ENCODE data around the gene OTUD1.

Gene OTUD1

GRCh38 chr10:23422003-23422411 lies 16.9 kb upstream of the OTUD1 start:
- no peak for DNase-seq

DNA sequence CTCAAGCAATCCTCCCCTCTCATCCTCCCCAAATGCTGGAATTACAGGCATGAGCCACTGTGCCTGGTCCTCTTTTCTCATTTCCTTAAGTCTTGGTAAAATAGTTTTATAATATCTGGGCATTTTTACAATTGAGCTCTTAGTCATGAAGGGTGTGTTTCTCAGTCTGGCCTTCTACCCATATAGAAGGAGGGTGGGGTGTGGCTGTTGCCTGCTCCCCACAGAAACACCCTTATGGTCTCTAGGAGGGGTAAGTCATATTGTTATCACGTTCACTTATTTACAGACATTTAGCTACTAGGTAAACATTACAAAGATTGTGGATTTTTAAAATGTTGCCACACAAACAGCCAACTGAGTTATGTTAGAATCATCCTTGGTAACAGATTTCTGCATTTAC lies 6.7 kb upstream of the OTUD1 start:
- DNase-seq: no peak

DNA sequence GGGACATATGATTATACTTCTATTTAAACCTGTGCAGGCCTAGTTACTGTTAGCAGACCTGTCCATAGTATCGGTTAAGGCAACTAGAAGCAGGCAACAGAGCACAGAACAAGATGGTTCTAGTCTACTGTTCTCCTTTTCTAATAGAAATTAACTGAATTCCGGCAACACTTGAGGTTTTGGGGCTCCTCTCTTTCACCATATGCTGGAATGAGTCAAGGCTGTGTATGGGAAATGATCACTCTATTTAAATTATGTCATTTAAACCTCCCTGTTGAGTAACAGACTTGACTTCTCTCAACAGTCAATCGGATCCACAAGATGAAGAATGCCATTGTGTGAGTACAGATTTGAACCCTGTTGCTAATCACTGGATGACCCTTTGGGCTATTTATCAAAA lies 6.2 kb upstream of the OTUD1 start:
- no peak for DNase-seq

DNA sequence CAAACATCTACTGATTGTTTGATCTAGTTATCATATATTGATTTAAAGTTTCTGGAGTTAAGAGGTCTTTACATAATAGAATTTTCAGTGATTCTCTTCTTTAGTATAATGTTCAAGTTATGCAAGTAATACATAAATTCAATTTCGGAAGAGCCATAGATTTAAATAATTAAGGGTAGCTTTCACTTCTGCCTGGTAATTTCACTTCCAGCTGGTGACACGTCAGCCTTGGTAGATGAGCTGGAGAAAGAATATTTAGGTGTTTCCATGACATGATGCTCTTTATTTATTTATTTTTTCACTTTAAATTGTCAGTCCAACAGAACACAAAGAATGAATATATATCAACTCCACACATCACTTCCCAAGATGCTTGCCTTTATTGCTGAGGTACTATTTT lies 5.2 kb upstream of the OTUD1 start:
- DNase-seq: no peak

GRCh38 chr10:23435378-23435777 lies 3.5 kb upstream of the OTUD1 start:
- DNase-seq: no peak

DNA sequence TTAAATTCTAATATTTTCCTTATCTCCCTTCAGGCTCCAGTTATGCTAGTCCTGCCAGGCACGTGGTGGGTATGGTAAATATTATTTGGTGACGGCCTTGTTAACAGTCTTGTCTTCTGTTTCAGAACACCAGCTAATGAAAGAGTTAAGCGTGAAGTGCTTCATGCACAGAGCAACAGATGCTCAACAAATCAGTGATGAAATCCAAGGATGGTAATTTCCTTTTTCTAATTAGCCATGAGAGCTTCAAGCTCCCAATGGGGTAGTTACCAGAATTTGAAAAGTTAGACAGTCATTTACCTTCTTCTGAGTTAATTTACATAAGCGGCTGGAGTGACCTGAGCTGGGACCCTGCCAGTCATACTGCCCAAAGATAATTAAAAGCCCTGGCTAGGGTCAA lies 1.9 kb upstream of the OTUD1 start:
- DNase-seq: no peak

GRCh38 chr10:23437963-23438546 lies 820 bp upstream of the OTUD1 start:
- DNase-seq: no peak

- no peak for DNase-seq
Observed at GRCh38 chr10:23439452-23439960, 631 bp downstream of the OTUD1 start.

DNA sequence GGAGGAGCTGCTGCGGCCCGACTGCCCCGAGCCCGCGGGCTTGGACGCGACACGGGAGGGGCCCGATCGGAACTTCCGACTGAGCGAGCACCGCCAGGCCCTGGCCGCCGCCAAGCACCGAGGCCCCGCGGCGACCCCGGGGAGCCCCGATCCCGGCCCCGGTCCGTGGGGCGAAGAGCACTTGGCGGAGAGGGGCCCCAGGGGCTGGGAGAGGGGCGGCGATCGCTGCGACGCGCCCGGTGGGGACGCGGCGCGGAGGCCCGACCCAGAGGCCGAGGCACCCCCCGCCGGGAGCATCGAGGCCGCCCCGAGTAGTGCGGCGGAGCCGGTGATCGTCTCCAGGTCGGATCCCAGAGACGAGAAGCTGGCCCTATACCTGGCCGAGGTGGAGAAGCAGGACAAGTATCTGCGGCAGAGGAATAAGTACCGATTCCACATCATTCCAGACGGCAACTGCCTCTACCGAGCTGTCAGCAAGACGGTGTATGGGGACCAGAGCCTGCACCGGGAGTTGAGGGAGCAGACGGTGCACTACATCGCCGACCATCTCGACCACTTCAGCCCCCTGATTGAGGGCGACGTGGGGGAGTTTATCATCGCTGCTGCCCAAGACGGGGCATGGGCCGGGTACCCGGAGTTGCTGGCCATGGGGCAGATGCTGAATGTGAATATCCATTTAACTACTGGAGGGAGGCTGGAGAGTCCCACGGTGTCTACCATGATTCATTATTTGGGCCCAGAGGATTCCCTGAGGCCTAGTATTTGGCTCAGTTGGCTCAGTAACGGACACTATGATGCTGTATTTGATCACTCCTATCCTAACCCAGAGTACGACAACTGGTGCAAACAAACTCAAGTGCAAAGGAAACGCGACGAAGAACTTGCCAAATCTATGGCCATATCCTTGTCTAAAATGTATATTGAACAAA lies 1.4 kb downstream of the OTUD1 start:
- peak; percentile 63 for DNase-seq

- no peak for DNase-seq
Observed at GRCh38 chr10:23441251-23441650, 2.4 kb downstream of the OTUD1 start.

DNA sequence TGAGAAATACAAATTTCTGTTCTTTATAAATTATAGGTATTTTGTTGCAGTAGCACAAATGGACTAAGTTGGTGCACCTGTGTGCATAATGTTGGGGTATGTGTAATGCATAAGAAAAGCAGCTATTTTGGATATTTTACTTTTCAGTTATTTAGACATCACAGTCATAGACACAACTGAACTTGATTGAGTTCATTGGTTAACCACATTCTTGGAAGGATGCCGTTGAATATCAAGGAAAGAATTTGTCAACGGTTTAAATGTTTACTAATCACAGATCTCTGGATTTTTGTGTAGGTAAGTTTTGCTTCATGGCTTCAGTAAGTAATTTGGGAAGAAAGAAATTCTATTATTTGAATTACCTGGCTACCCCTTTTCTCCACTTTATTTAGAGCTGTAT lies 4.1 kb downstream of the OTUD1 start:
- no peak for DNase-seq

GRCh38 chr10:23445591-23445990 lies 6.7 kb downstream of the OTUD1 start:
- no peak for DNase-seq

DNA sequence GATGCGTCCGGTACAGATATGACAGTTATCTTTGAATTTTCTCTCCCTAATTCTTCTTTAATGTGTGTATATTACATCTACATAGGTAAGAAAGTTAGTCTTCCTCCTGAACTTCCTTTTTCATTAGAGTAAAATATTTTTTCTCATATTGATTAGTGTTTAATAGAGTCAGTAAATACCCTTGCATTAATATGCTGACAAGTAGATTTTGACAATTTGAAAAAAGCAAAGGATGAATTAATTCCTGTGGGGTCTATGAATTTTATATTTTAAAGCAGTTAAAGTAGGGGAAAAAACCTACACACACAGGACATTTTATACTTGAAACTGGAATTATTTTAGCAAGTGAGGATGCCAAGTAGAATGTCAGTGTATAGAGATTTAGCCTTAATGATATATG lies 9.4 kb downstream of the OTUD1 start:
- DNase-seq: no peak

- no peak for DNase-seq
Observed at GRCh38 chr10:23448802-23449570, 10.1 kb downstream of the OTUD1 start.

DNA sequence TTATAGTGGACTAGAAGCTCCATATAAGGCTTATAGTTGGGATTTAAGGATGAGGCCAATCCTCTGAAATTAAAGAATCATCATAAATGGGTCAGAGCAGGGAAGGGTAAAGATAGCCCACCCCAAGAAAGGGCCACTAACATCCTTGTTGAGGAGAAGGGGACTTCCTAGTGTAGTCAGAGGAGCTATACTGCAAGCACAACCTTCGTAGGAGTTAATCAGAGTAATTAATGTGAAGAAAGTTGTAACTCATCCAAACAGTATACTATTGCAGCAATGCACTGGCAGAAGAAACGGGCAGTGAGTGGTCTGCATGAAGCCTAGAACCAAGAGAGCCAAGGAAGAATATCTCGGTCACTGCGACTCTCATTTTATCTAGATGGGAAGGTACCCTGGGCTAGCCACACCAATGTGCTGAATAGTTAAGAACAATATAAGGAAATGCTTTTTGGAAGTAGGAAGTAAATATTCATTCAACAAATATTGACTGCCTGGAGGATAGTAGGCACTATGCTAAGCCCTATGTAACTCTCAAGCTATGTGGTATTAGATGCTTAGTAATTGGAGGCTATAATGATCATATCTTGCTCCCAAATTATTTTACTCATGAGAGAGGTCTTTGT lies 13.3 kb downstream of the OTUD1 start:
- DNase-seq: no peak

DNA sequence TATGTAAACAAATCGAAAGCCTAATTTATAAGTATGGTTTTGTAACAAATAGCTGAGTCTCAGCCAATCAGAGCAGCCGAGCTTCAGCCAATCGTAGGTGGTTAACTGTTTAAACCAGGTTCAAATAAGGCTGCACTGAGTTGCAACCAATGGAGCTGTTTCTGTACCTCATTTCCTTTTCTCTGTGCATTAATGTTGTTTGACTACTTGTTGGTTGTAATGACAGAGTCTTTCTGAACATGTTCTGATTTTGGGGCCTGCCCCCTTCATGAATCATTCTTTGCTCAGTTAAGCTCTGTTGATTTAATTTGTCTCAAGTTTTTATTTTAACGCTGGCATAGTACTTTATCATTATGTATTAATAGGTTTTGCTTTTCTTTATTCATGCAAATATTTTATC lies 14.6 kb downstream of the OTUD1 start:
- no peak for DNase-seq

- no peak for DNase-seq
Observed at GRCh38 chr10:23457632-23458417, 18.9 kb downstream of the OTUD1 start.

DNA sequence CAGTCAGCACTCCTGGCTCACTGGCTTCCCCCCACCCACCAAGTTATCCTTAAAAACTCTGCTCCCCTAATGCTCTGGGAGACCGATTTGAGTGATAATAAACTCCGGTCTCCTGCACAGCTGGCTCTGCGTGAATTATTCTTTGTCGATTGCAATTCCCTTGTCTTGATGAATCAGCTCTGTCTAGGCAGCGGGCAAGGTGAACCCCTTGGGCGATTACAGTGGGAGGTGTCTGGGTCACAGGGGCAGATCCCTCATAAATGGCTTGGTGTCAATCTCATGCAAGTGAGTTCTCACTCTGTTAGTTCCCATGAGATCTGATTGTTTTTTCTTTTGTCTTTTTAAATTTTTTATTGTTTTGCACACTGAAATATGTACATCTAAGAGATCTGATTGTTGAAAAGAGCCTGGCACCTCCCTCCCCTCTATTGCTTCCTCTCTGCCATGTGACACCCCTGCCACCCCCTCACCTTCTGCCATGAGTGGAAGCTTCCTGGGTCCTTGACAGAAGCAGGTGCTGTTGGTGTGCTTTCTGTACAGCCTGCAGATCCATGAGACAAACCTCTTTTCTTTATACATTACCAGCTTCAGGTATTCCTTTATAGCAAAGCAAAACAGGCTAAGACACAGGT lies 20.5 kb downstream of the OTUD1 start:
- no peak for DNase-seq

DNA sequence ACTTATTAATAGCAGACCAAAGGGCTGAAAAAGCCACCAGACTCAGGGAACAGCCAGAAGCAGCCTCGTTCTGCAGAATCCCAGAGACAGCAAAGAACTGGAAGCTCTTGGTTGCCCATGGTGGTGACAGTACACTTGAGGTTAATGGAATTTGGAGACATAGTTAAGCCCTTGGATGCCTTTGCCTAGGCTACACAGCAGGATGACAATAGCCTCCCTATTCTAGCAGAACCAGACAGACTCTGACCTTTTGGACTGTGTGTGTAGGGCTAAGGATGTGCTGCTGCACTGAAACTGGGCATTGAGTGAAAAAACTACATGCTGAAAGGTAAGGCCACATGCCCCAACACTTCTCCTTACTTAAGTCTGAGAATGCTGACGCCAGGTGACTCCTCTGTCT lies 22.7 kb downstream of the OTUD1 start:
- DNase-seq: no peak

GRCh38 chr10:23467012-23467411 lies 28.1 kb downstream of the OTUD1 start:
- DNase-seq: no peak

DNA sequence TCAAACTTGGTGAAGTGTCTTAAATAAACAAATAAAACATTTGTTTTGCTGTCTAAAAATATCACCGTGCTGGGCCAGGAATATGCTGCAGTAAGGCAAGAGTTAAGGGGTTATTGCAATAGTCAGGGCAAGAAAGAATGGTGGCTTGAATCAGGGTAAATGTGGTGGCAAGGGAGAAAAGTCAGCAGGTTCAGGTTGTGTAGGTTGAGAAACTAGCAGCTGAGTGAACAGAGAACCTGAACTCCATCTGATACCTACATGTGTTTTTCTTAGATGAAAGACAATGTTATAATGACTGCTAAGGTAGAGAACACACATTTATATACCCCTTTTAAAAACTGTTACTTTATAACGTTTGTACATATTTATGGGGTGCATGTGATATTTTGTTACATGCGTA lies 28.7 kb downstream of the OTUD1 start:
- no peak for DNase-seq

Measured in right forelimb (tissue), 1 donor.